Activated CD8-positive, alpha-beta T cell treated with anti-CD3 and anti-CD28 coated beads for 36 hours (primary cell): ENCODE measurements around the gene SLC9A4. TPM values are rescaled to one million over a fixed set of nuclear protein-coding genes. Genes with fewer than 3 reads are reported as not detected.

Experiments used
- ATAC-seq: fragments of 200-7000 bp; cut with Tn5 transposase; one replicate; pipeline ENCODE4 v1.10.0; 2021; ENCODE audit warnings: mild to moderate bottlenecking, moderate library complexity
- CTCF ChIA-PET: fragments of 350-600 bp; sonication (Branson Sonifier 250); formaldehyde crosslinking; loops from one replicate; lab custom pipeline; 2021; ENCODE audit warnings: antibody characterized with exemption; lab: Charles Lee
- POLR2A ChIA-PET: fragments of 350-600 bp; sonication (Branson Sonifier 250); formaldehyde crosslinking; loops from one replicate; lab custom pipeline; 2021; ENCODE audit warnings: antibody characterized with exemption; lab: Charles Lee
- DNase-seq: peaks from one replicate; pipeline ENCODE4 v3.0.0-alpha.2; 2020
- H3K27ac Mint-ChIP-seq: one replicate; pipeline ENCODE4 v1.8.0; 2021; ENCODE audit warnings: mild to moderate bottlenecking, mixed read lengths
- H3K27me3 Mint-ChIP-seq: one replicate; pipeline ENCODE4 v1.8.0; 2021; ENCODE audit warnings: mixed read lengths
- H3K36me3 Mint-ChIP-seq: one replicate; pipeline ENCODE4 v1.8.0; 2021; ENCODE audit warnings: low read depth, mixed read lengths
- H3K4me1 Mint-ChIP-seq: one replicate; pipeline ENCODE4 v1.8.0; 2021; ENCODE audit warnings: low read depth, mixed read lengths
- H3K4me3 Mint-ChIP-seq: one replicate; pipeline ENCODE4 v1.8.0; 2021; ENCODE audit warnings: mild to moderate bottlenecking, moderate library complexity, mixed read lengths
- H3K9me3 Mint-ChIP-seq: one replicate; pipeline ENCODE4 v1.8.0; 2021; ENCODE audit warnings: mixed read lengths
- intact Hi-C: fragments of 100-400 bp; cut with micrococcal nuclease; formaldehyde crosslinking; loops from one replicate; pipeline ENCODE4 v1.10.0; 2022
- total RNA-seq, 2 experiments: library from RNA; stranded (reverse); gene quantifications; one replicate each; pipeline ENCODE4 v1.2.3, GENCODE V29; 2021
- TF ChIP-seq, protein P1 (sequence below): fragments of 200-600 bp; IDR thresholded peaks from one replicate; pipeline ENCODE4 v1.8.0; 2022; ENCODE audit warnings: antibody characterized with exemption, mild to moderate bottlenecking

Gene SLC9A4
- total RNA-seq, 2 experiments from 2014 or later, result 0.07 TPM; not detected in 1

- CTCF ChIA-PET, result interaction anchor here (1.6 kb wide), 2 partner anchors 82 to 198 kb away, joined by 4 to 9 read pairs; no protein-coding TSS in a partner anchor
- ATAC-seq, result peak; percentile 34
- POLR2A ChIA-PET, result interaction anchor here (0.6 to 1.4 kb wide), 4 partner anchors 13 to 355 kb away, joined by 3 read pairs; no protein-coding TSS in a partner anchor
- TF ChIP-seq, protein P1, sequence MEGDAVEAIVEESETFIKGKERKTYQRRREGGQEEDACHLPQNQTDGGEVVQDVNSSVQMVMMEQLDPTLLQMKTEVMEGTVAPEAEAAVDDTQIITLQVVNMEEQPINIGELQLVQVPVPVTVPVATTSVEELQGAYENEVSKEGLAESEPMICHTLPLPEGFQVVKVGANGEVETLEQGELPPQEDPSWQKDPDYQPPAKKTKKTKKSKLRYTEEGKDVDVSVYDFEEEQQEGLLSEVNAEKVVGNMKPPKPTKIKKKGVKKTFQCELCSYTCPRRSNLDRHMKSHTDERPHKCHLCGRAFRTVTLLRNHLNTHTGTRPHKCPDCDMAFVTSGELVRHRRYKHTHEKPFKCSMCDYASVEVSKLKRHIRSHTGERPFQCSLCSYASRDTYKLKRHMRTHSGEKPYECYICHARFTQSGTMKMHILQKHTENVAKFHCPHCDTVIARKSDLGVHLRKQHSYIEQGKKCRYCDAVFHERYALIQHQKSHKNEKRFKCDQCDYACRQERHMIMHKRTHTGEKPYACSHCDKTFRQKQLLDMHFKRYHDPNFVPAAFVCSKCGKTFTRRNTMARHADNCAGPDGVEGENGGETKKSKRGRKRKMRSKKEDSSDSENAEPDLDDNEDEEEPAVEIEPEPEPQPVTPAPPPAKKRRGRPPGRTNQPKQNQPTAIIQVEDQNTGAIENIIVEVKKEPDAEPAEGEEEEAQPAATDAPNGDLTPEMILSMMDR, result no peak
- Mint-ChIP-seq H3K27me3 (no peaks in the 10 kb centered on the region), H3K36me3 (peaks cover 8% of the 10 kb centered on the region), H3K9me3 (no peaks in the 10 kb centered on the region), H3K4me3 (no peak overlapping the region), H3K4me1 (peaks cover 44% of the 10 kb centered on the region), H3K27ac (no peak overlapping the region)
- intact Hi-C loops, result no loop called here
- DNase-seq, result no peak
Measured at GRCh38 chr2:102438111-102438510, 34.9 kb upstream of the SLC9A4 start.

DNA sequence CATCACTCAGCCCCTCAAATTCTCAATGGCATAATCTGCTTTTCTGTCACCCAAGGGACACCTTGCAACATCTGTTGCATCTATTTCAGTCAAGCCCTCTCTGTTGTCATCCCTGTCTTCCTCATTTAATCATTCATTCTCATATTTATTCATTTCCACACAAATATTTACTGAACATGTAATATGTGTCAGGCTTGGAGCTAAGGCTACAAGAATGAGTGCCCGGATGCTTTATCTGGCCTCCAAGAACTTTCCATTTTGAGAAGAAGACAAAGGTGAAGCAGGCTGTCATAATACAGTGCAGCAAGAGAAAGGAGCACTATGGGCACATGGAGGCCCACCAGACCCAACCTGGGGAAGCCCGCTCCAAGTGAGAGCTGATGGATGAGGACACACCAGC lies 34.4 kb upstream of the SLC9A4 start:
- intact Hi-C loops, result no loop called here
- DNase-seq (no peak), ATAC-seq (peak; percentile 9)
- ChIA-PET POLR2A (interaction anchor here (0.5 to 1.4 kb wide), 5 partner anchors 14 to 1012 kb away, joined by 3 to 5 read pairs (median 3); partner anchors contain the start of gene IL18R1), CTCF (interaction anchor here (1.0 to 1.6 kb wide), 4 partner anchors 15 to 198 kb away, joined by 3 to 9 read pairs (median 4); partner anchors contain the start of gene IL18RAP)
- TF ChIP-seq, protein P1, result no peak
- Mint-ChIP-seq H3K4me3 (no peak overlapping the region), H3K4me1 (peaks cover 45% of the 10 kb centered on the region), H3K27ac (no peak overlapping the region), H3K36me3 (peaks cover 8% of the 10 kb centered on the region), H3K27me3 (no peaks in the 10 kb centered on the region), H3K9me3 (no peaks in the 10 kb centered on the region)

- ChIA-PET CTCF (interaction anchor here (0.9 to 1.6 kb wide), 5 partner anchors 16 to 419 kb away, joined by 3 to 4 read pairs (median 4); partner anchors contain the start of gene IL18RAP), POLR2A (interaction anchor here (0.9 to 1.4 kb wide), 4 partner anchors 14 to 136 kb away, joined by 3 to 5 read pairs (median 4); partner anchors contain the start of gene IL18R1)
- H3K36me3 Mint-ChIP-seq, result peaks cover 8% of the 10 kb centered on the region
- peaks cover 40% of the 10 kb centered on the region for H3K4me1 Mint-ChIP-seq
- H3K27ac Mint-ChIP-seq, result no peak overlapping the region
- no peaks in the 10 kb centered on the region for H3K27me3 Mint-ChIP-seq
- intact Hi-C loops, result no loop called here
- TF ChIP-seq, protein P1, result no peak
- H3K4me3 Mint-ChIP-seq, result no peak overlapping the region
- DNase-seq (no peak), ATAC-seq (no peak)
- H3K9me3 Mint-ChIP-seq, result no peaks in the 10 kb centered on the region
Measured at GRCh38 chr2:102439065-102439695, 33.8 kb upstream of the SLC9A4 start.

DNA sequence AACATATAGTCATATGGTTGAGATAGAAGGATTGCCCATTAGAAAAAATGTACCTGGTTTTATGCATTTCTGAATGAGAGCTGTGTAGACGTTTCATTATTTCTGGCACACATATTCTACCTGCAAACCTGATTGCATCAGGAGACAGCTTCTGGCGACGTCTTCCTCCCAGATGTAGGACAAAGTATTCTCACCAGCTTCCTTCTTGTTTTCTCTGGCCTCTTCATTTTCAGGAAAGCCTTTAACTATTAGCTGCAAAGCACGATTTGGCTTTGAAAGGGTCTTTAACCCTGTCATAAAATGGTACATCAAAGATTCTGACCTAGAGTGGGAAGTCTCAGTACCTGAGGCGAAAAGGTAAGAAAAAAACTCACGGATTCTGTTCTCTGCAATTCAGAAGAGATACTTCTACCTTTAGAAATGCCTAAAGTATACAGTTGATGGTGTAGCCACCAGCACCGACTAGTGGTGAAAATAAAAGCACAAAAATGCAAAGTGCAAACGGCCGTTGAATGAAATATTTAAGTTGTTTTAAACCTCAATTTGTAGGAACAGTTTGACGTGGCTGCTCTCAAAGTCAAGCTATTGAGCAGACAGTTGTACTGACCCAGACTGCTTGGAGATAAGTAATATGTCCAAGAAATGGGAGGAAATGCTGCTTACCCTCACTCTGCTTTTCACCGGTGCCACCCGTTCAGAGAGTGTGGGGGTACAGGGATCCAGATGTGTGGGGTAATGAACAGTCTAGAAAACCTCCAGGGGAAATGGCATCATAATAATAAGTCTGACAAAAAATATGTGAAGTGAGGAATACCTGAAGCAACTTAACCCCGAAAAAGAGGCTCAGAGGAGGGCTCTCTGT lies 29.8 kb upstream of the SLC9A4 start:
- Mint-ChIP-seq H3K27me3 (no peaks in the 10 kb centered on the region), H3K9me3 (no peaks in the 10 kb centered on the region), H3K4me1 (peaks cover 9% of the 10 kb centered on the region), H3K27ac (peak overlapping the region; percentile 37), H3K36me3 (no peaks in the 10 kb centered on the region), H3K4me3 (no peak overlapping the region)
- intact Hi-C loops, result loop anchor here (2.0 to 10.0 kb wide), 3 partner anchors 86 to 558 kb away; no protein-coding TSS in a partner anchor
- ChIA-PET POLR2A (interaction anchor here (0.8 to 1.1 kb wide), 2 partner anchors 41 to 48 kb away, joined by 3 read pairs; no protein-coding TSS in a partner anchor), CTCF (interaction anchor here (0.6 to 5.4 kb wide), 79 partner anchors 8 to 559 kb away, joined by 3 to 68 read pairs (median 4); partner anchors contain the start of genes IL18R1, IL18RAP and SLC9A4)
- TF ChIP-seq, protein P1, result peak; percentile 87
- ATAC-seq (peak; percentile 79), DNase-seq (peak; percentile 71)
